Neural progenitor cell (in vitro differentiated cells): ENCODE measurements around the gene TGFBR3. TPM values are rescaled to one million over a fixed set of nuclear protein-coding genes. Genes with fewer than 3 reads are reported as not detected.

ENCODE experiments used
- DNase-seq: peaks from one replicate; pipeline ENCODE4 v3.0.0-alpha.2; 2016; ENCODE audit warnings: low spot score
- H2AFZ ChIP-seq: fragments of 200-600 bp; sonication (generic); replicated peaks from 2 replicates; pipeline ENCODE4 v1.6.1; 2016; ENCODE audit warnings: antibody characterized with exemption
- H3F3A ChIP-seq: fragments of 200-600 bp; sonication (generic); 2 replicates; pipeline ENCODE4 v1.6.1; 2016; ENCODE audit warnings: antibody characterized with exemption, low read depth
- H3K27ac ChIP-seq: fragments of 200-600 bp; sonication (generic); 2 replicates; pipeline ENCODE4 v1.5.1; 2016; ENCODE audit warnings: mild to moderate bottlenecking
- H3K27me3 ChIP-seq: fragments of 200-600 bp; sonication (generic); 2 replicates; pipeline ENCODE4 v1.6.1; 2016; ENCODE audit warnings: mild to moderate bottlenecking, moderate library complexity
- H3K36me3 ChIP-seq: fragments of 200-600 bp; sonication (generic); 2 replicates; pipeline ENCODE4 v1.5.1; 2016
- H3K4me1 ChIP-seq: fragments of 200-600 bp; sonication (generic); 2 replicates; pipeline ENCODE4 v1.6.1; 2016; ENCODE audit warnings: mixed run types
- H3K4me2 ChIP-seq: fragments of 200-600 bp; sonication (generic); 2 replicates; pipeline ENCODE4 v1.6.1; 2016
- H3K4me3 ChIP-seq: fragments of 200-600 bp; sonication (generic); 2 replicates; pipeline ENCODE4 v1.5.1; 2016
- H3K79me2 ChIP-seq: fragments of 200-600 bp; sonication (generic); 2 replicates; pipeline ENCODE4 v1.6.1; 2016; ENCODE audit warnings: low read depth
- H3K9ac ChIP-seq: fragments of 200-600 bp; sonication (generic); 2 replicates; pipeline ENCODE4 v1.6.1; 2016
- H3K9me3 ChIP-seq: fragments of 200-600 bp; sonication (generic); 2 replicates; pipeline ENCODE4 v1.5.1; 2016; ENCODE audit warnings: low read depth
- H4K20me1 ChIP-seq: fragments of 200-600 bp; sonication (generic); 2 replicates; pipeline ENCODE4 v1.6.1; 2016; ENCODE audit warnings: low read depth
- H3K27ac Mint-ChIP-seq: 3 replicates; pipeline ENCODE4 v1.8.0; 2021; ENCODE audit warnings: mixed read lengths
- H3K27me3 Mint-ChIP-seq: 2 replicates; pipeline ENCODE4 v1.8.0; 2022; ENCODE audit warnings: low read depth, mild to moderate bottlenecking, inconsistent platforms, moderate library complexity, mixed read lengths; ENCODE audit not compliant: insufficient read depth
- H3K36me3 Mint-ChIP-seq: 3 replicates; pipeline ENCODE4 v1.8.0; 2021; ENCODE audit warnings: mixed read lengths
- H3K4me1 Mint-ChIP-seq: 3 replicates; pipeline ENCODE4 v1.8.0; 2021; ENCODE audit warnings: mixed read lengths
- H3K4me3 Mint-ChIP-seq: 3 replicates; pipeline ENCODE4 v1.8.0; 2021; ENCODE audit warnings: mild to moderate bottlenecking, moderate library complexity, mixed read lengths
- H3K9me3 Mint-ChIP-seq: 3 replicates; pipeline ENCODE4 v1.8.0; 2020; ENCODE audit warnings: mixed read lengths
- CTCF ChIP-seq: fragments of 200-600 bp; sonication (generic); IDR thresholded peaks from 2 replicates; pipeline ENCODE4 v1.5.1; 2017; ENCODE audit warnings: antibody characterized with exemption, mild to moderate bottlenecking
- EZH2 ChIP-seq: fragments of 200-600 bp; sonication (generic); IDR thresholded peaks from 2 replicates; pipeline ENCODE4 v1.6.1; 2017; ENCODE audit warnings: antibody characterized with exemption, mild to moderate bottlenecking, moderate library complexity
- EZH2phosphoT487 ChIP-seq: fragments of 200-600 bp; sonication (generic); IDR thresholded peaks from 2 replicates; pipeline ENCODE4 v1.6.1; 2017; ENCODE audit warnings: antibody characterized with exemption
- total RNA-seq: library from RNA; depleted of rRNA; stranded (reverse); fragments of >200 nt; gene quantifications from 2 replicates; pipeline ENCODE4 v1.2.3, GENCODE V29; 2015; ENCODE audit warnings: low replicate concordance

Gene TGFBR3
- total RNA-seq, 1 donor from 2014 or later, result 11.8 TPM

- Mint-ChIP-seq H3K36me3 (no peaks in the 10 kb centered on the region), H3K9me3 (peaks cover 6% of the 10 kb centered on the region)
- H3K4me1 ChIP-seq, result peaks cover 19% of the 10 kb centered on the region
Measured at GRCh38 chr1:91674107-91674506, 211.8 kb downstream of the TGFBR3 start.

GRCh38 chr1:91673613-91674012 lies 212.3 kb downstream of the TGFBR3 start:
- H3K4me1 ChIP-seq, result peaks cover 19% of the 10 kb centered on the region
- H3K27me3 Mint-ChIP-seq, result peaks cover 2% of the 10 kb centered on the region
- H3K4me3 ChIP-seq, result no peak overlapping the region
- H3K4me3 Mint-ChIP-seq, result no peak overlapping the region
- no peaks in the 10 kb centered on the region for H3K27me3 ChIP-seq
- H3K9me3 ChIP-seq, result peaks cover 3% of the 10 kb centered on the region
- H3K4me2 ChIP-seq, result no peak overlapping the region
- H3K79me2 ChIP-seq, result no peaks in the 10 kb centered on the region
- peaks cover 6% of the 10 kb centered on the region for H3K9me3 Mint-ChIP-seq
- no peaks in the 10 kb centered on the region for H3K36me3 ChIP-seq
- no peak overlapping the region for H2AFZ ChIP-seq
- H3F3A ChIP-seq, result peaks cover 22% of the 10 kb centered on the region
- H4K20me1 ChIP-seq, result no peaks in the 10 kb centered on the region
- H3K4me1 Mint-ChIP-seq, result no peaks in the 10 kb centered on the region
- H3K27ac Mint-ChIP-seq, result no peak overlapping the region
- H3K27ac ChIP-seq, result no peak overlapping the region
- H3K36me3 Mint-ChIP-seq, result no peaks in the 10 kb centered on the region
- no peak for DNase-seq
- no peak for TF ChIP-seq EZH2
- TF ChIP-seq CTCF, result no peak
- TF ChIP-seq EZH2phosphoT487, result no peak
- no peak overlapping the region for H3K9ac ChIP-seq

More at GRCh38 chr1:91674107-91674506, 211.8 kb downstream of the TGFBR3 start:
- H3K4me1 Mint-ChIP-seq, result no peaks in the 10 kb centered on the region
- Histone ChIP-seq H3K36me3 (no peaks in the 10 kb centered on the region), H2AFZ (no peak overlapping the region), H3K9me3 (peaks cover 3% of the 10 kb centered on the region), H4K20me1 (no peaks in the 10 kb centered on the region), H3F3A (peaks cover 22% of the 10 kb centered on the region), H3K27ac (no peak overlapping the region), H3K4me2 (no peak overlapping the region), H3K79me2 (no peaks in the 10 kb centered on the region), H3K27me3 (no peaks in the 10 kb centered on the region), H3K9ac (no peak overlapping the region), H3K4me3 (no peak overlapping the region)
- TF ChIP-seq EZH2 (no peak), EZH2phosphoT487 (no peak), CTCF (no peak)
- peaks cover 2% of the 10 kb centered on the region for H3K27me3 Mint-ChIP-seq
- H3K4me3 Mint-ChIP-seq, result no peak overlapping the region
- no peak overlapping the region for H3K27ac Mint-ChIP-seq
- DNase-seq, result no peak

DNA sequence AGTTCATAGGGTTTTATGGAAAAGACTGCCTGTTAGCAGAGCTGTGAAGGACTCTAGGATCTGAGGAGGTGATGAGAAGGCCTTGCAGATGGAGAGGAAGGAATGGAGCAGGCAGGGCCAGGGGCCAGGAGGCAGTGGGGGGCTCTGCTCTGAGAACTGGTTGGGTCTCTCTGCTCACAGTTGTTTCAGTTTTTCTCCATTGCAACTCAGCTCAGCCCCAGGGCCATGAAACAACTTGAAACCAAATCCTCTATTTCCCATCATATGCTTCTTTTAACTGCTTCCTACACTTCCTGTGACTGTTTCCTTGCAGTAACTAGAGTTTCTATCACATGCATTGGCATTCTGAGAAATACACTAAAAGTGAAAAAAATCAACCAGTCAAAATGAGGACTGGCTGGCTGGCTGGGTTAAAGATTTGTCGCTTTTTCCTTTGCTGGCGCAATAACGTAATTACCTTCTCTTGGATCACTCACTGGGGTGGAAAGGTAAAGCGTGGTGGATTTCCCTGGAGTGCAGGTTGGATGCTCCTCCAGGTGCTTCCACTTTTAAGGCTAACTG lies 213.3 kb downstream of the TGFBR3 start:
- Histone ChIP-seq H3K9me3 (no peaks in the 10 kb centered on the region), H3K4me1 (peaks cover 19% of the 10 kb centered on the region), H3K9ac (no peak overlapping the region), H3K4me2 (no peak overlapping the region), H3K27me3 (no peaks in the 10 kb centered on the region), H3K4me3 (no peak overlapping the region), H3F3A (peaks cover 22% of the 10 kb centered on the region), H4K20me1 (no peaks in the 10 kb centered on the region), H2AFZ (no peak overlapping the region), H3K36me3 (no peaks in the 10 kb centered on the region), H3K79me2 (no peaks in the 10 kb centered on the region), H3K27ac (no peak overlapping the region)
- Mint-ChIP-seq H3K9me3 (peaks cover 6% of the 10 kb centered on the region), H3K4me1 (no peaks in the 10 kb centered on the region), H3K27ac (no peak overlapping the region), H3K36me3 (no peaks in the 10 kb centered on the region), H3K27me3 (peaks cover 2% of the 10 kb centered on the region), H3K4me3 (no peak overlapping the region)
- DNase-seq, result no peak
- TF ChIP-seq EZH2phosphoT487, result no peak
- TF ChIP-seq CTCF, result no peak
- TF ChIP-seq EZH2, result no peak
